GM21528 (cell line): ENCODE results near the gene C11orf24.

Experiments used
- ATAC-seq: cut with Tn5 transposase; IDR thresholded peaks from one replicate; pipeline ENCODE4 v1.9.1; 2021; ENCODE audit warnings: mild to moderate bottlenecking, moderate library complexity; ENCODE audit not compliant: unreplicated experiment, low FRiP score

C11orf24 gene

GRCh38 chr11:68271781-68272608 is at the start of gene C11orf24:
TSS of gene C11orf24 (minus strand) at chr11:68271973. CDS start at chr11:68263767, 8,206 bp downstream.
- peak; percentile 67 for ATAC-seq

GRCh38 chr11:68317147-68317785 is 45.5 kb upstream of the C11orf24 start:
- no peak for ATAC-seq

GRCh38 chr11:68315171-68315920 is 43.6 kb upstream of the C11orf24 start:
- no peak for ATAC-seq

GRCh38 chr11:68314203-68315170 is 42.7 kb upstream of the C11orf24 start:
- ATAC-seq = no peak

GRCh38 chr11:68313574-68314202 is 41.9 kb upstream of the C11orf24 start:
- ATAC-seq = no peak

GRCh38 chr11:68312780-68313573 is 41.2 kb upstream of the C11orf24 start:
- ATAC-seq = no peak

- no peak for ATAC-seq
These were observed 40.5 kb upstream of the C11orf24 start, which contains the start of gene LRP5 for GRCh38 chr11:68312117-68312779. TSS of gene LRP5 (plus strand) at chr11:68312591. CDS start at chr11:68312715, 124 bp downstream.

GRCh38 chr11:68311160-68312116 is 39.7 kb upstream of the C11orf24 start:
- no peak for ATAC-seq

GRCh38 chr11:68309621-68310185 is 37.9 kb upstream of the C11orf24 start:
- no peak for ATAC-seq

GRCh38 chr11:68308068-68308467 is 36.3 kb upstream of the C11orf24 start:
- ATAC-seq = no peak

GRCh38 chr11:68306636-68307035 is 34.9 kb upstream of the C11orf24 start:
- ATAC-seq = no peak

- ATAC-seq = no peak
These were observed 32.4 kb upstream of the C11orf24 start for GRCh38 chr11:68303982-68304780.

- ATAC-seq = no peak
These were observed 31.3 kb upstream of the C11orf24 start for GRCh38 chr11:68303083-68303482.

GRCh38 chr11:68302670-68303069 is 30.9 kb upstream of the C11orf24 start:
- ATAC-seq = no peak

- ATAC-seq = no peak
These were observed 30.5 kb upstream of the C11orf24 start for GRCh38 chr11:68302256-68302655.
